Stimulated activated CD8-positive, alpha-beta memory T cell treated with anti-CD3 and anti-CD28 coated beads, Interleukin-15, amount 100 ng/mL, for 1 hour (primary cell): Measurements from ENCODE around the gene SLC9A9.

ENCODE experiments used
- DNase-seq: peaks from one replicate; pipeline ENCODE4 v3.0.0-alpha.2; 2020; ENCODE audit warnings: low read depth

SLC9A9 gene

DNA sequence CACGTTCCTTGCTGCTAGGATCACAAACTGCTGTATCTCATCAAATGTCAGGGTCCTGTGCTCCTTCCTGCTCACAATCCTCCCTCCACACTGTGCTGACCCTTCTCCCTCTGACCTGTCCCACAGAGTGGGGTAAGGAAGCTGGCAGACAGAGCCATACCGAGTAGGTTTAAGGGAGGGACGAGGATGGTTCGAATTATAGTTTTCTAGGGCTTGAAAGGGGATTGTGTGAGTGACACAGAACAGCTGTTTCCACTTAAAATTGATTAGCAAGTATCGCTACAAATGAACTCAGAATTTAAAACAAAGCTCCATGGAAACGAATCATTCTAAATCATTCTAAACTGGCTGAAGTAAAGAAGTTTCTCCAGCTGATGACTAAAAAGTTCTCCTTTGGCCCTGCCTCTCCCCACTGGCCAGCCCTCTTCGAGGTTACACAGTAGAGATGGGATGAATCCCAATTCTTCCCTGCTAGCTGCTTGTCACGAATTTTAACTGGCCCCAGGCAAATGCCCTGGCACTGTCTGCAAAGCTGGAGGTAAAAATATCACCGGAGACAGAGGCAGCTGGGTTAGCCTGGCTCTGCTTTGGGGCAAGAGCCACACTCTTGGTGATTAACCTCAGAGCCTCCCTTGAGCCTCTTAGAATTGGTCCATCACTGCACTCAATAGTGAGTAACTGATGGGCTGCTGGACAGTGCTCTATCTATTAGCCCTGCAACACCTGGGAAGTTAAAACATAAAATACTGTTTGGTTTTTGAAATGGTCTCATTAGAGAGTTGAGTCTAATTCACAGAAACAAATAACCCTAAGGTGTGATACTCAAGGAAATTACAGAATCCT, 533.8 kb downstream of the SLC9A9 start:
- no peak for DNase-seq

DNA sequence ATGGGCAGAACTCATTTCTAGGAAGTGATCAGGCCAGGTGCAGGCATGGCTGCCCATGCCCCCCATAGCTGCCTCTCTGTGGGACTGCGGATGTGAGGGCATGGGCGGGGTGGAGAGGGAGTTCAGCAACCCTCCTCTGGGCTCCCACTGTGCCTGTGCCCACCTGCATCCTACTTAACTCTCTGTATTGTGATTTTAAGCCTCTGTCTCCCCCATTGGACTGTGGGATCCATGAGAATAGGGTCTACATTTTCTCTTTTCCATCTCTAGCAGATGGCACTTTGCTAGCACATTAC, 534.4 kb downstream of the SLC9A9 start:
- no peak for DNase-seq

DNA sequence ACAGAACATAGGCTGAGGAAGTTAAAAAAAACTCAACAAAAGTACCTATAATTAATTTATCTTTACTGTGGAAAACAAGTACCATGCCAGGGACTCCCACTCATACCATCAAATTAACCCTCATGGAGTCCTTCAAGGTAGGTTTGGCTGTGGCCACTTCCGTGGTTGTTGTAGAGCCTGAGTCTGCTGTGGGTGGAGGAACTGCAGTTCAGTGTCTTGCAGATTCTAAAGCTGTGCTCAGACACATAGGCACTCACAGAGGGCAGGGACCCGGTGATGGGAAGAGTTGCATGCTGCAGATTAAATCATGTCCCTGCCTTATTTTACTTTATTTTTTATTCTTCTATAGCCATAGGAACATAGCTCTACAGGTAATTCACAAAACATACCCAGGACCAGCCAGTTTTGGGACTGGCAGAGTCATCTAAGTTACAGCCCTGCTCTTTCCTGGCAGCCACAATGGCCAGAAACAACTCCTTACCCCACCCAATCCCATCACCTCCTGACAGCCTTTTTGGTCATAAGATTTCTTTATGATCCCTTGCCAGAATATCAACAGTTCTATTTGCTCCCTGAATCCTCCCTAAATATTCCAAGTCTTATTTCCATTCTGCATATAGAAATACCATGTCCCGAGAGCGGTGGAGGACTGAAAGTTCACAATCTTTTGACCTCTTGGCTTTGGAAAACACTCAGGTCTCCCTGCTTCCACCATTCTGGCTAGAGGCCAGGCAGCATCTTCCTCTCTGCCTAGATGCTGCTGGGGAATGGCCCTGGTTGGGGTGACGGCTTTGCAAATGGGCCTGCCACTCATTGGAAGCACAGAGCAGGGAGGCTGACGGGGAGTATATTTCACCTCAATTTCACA, 535.0 kb downstream of the SLC9A9 start:
- no peak for DNase-seq

DNA sequence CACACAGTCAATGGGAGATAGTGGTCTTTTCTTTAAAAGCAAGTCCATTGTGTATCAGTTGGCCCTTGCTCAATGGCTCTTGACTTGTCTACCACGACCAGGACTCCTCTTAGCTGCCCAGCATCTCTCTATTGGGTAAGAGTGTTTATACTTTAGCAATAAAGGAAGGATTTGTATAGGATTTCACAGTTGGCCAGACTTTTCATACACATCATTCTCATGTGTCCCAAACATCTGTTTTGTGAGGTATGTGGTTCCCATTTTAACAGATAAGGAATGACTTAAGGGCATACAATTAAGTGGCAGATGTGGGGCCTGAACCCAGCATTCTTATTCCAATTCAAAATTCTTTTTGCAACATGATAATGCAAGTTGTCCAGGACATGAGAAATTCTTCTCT, 537.2 kb downstream of the SLC9A9 start:
- DNase-seq: no peak

DNA sequence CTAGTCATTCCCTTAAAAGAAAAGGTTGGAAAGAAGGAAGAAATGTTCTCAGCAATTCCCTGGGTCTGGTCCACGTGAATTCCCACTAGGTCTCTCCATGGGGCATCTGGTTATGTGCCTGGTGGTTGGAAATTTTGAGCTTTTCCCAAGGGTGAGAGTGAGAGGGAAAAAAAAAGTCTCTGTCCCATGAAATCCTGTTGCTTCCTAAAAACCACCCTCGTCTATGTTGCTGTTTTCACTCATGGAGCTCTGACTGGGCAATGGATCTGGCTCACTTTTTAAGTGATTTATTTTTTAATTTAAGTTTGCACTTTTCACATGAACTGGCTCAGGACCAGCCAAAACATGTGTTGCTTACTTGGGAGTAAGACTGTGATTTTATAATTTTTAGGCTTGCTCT, 538.6 kb downstream of the SLC9A9 start:
- no peak for DNase-seq

DNA sequence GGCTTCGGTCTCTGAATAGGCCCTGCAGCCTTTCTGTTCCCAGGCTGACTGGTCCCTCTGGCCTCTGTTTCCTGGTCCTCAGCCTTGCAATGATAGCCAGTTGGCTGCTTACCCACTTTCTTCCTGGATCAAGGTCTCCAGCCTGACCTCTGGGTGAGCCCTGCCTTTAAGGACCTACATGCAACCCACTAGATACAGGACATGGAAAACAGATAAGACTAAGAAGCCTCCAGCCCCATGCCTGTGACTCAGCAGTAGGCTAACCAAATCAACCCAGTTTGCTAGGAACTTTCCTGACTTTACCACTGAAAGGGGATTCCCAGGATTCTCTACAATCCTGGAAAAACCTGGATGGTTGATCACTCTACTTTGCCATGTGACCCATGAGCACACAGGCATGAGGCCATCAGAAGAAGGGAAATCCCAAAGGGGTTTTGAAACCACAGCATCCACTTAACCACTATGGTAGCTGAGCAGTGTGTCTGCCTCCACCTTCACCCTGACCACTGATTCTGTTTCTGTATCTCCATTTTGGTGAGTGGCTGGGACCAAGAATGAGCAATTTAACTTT, 540.6 kb downstream of the SLC9A9 start:
- no peak for DNase-seq

DNA sequence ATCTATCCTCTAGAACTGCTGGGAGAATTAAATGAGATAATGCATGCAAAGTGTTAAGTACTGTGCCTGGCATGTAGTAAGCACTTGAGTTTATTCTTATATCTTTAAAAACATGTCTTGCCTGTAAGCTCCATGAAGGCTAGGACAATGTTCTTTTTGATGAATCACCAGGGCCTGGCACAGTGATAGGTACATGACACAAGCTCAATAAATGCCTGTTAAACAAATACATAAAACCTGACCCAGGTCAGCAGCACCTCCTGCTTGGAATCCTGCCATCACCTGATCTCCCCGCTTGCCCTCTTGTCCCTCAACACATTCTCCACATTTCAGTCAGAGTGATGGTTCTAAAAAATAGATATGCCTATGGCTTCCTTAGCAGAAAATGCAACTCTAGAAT, 541.9 kb downstream of the SLC9A9 start:
- no peak for DNase-seq

DNA sequence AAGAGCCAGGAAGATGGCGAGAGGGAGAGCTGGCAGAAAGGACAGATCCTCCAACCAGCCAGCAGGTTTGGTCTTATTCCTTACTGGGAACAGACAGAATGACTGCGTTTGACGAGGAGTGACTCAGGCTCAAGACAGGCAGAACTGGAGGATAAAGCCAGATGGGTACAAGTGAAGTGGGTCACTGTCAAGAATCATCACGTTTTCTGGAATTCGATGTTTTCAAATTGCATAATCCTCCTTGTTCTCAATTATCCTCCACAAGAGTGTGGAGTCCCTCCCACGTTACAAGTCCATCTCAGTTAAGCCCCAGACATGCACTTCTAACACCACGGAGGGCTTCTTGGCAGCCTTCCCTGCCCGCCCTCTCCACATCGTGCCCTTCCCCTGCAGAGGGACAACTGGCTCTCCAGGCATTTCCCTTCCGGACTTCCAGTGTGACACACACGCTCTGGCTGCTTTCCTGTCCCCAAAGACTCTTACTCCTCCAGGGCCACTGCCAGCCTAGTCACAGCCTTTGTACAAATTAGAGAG, 545.6 kb downstream of the SLC9A9 start:
- no peak for DNase-seq

DNA sequence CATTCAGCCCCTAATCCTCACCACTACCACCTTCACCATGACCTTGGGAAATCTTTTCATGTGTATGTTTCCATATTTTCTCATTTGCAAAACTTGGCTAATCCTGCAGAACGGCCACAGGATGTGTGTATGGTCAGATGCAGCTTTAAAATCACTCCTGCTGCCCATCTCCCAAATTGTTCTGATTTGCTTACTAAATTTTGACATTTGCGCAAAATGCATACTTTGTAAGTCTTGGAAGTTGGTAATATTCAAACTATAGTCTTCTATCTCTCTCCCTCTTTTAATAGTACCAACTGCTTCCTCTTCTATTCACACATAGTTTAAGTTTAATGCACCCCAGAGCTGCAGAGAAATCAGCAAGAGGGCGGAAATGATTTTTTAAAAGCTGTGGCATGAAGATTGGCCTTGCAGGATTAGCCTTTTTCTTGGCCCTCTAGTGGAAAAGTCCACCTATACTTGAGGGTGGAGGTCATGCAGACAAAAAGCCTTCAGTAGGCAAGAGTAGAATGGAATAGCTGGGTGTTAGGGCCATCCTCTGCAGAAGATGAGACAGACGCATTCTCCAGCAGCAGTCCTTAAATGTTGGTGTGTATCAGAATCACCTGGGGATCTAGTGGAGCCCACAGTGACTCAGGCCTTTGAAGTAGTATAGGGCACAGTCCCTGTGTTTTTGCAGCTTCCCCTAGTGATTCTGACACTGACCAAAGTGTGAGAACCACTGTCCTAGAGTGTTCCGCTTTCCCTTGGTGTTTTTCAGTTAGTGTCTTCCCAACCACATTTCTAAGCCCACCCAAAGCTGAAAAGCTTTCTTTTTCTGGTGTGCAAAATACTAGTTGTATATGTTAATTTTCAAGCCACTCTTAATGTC, 547.0 kb downstream of the SLC9A9 start:
- DNase-seq: no peak

DNA sequence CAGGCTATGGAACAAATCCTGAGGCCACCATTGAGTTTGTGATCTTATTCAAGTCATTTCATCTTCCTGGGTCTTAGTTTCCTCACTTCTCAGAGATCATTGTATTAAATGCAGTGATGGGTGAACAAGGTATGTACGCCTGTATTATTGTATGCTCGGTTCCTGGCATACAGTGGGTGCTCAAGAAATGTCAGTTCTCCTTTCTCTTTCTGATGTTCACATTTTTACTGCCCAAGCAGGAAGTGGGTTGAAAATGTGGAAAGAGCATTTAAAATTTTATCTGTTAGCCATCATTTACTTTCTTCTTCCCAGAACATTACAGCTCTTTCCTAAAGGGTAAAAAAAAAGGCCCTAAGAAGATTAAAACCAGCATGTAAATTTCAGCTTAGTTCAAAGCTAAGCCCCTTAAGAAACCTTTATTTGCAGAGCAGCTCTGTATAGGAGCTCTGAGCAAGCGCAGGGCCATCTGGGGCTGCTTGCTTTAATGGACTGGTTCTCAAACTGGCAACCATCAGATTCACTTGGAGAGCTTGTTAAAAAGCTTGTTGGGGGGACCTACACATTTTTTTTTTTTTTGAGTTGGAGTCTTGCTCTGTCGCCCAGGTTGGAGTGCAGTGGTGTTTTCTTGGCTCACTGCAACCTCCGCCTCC, 549.3 kb downstream of the SLC9A9 start:
- DNase-seq: no peak

DNA sequence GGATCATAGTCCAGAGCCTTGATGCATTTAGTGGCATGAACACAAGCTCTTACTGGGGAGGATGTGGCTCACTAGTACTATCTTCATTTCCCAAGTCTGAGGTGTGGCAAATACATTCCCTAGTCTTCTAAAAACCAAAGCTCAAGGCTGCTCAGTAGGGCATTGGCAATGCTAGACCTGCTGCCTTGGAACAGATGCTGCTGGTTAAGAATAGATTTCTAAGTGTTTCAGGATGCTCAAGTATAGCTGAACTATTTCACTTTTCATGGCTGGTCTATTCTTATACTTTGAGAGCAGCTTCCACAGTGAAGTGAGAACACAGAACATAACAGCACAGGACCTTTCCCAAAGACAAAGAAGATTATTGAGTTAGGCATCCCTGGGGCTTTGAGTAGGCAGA, 549.9 kb downstream of the SLC9A9 start:
- no peak for DNase-seq

DNA sequence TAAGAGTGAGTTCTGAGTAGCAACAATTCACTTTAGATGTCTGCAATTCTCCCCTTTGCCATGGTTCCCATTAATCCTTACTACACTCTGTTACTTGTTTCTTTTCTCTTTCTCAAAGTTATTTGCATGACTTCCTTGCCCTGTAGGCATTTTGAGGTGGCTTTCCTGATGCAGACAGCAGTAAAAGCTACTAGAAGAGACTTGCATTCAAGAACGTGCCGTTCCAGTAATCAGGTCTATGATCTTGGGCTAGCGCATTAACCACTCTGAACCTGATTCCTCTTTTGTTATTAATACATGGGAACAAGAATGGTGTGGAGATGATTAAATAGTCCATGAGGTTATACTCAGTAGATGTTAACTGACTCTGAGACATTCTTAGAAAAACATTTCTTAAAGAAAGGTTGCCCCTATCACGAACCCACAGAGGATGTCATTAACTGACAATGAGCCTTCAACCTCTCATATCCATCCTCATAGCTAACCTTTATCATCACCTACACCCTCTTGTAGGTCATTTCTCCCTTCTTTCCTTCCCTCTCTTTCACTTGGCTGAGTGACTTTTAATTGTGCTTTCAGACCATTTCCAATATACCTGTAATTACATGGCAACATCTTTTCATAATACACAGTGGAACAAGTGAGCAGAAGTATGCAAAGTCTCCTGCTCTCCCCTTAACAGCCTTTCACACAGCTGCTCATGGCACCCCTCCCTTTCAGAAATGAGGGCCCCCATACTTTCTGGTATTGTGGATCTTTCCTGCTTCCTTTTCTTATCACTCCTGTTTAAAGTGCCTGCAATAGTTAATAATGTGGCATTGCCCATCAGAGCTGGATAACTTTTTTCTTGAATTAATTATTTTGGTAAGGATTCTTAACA, 552.8 kb downstream of the SLC9A9 start:
- DNase-seq: no peak

DNA sequence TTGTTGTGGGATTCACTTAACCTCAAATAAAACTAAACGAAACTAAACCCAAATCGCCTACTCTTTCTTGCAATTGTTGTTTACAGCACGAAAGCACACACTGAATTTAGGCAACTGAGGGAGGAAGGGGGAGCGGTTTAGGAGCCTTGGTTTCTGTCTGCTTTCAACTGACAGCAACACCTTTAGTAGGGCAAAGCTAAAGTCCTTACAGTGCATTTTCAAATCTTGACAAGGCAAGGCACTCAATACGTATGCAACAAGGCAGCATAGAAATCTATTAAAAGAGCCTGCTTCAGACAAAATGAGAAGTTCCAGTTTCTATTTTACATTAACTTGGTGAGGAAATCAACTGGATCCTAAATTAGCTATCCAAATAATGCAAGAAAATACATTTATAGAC, 554.1 kb downstream of the SLC9A9 start:
- DNase-seq: no peak

DNA sequence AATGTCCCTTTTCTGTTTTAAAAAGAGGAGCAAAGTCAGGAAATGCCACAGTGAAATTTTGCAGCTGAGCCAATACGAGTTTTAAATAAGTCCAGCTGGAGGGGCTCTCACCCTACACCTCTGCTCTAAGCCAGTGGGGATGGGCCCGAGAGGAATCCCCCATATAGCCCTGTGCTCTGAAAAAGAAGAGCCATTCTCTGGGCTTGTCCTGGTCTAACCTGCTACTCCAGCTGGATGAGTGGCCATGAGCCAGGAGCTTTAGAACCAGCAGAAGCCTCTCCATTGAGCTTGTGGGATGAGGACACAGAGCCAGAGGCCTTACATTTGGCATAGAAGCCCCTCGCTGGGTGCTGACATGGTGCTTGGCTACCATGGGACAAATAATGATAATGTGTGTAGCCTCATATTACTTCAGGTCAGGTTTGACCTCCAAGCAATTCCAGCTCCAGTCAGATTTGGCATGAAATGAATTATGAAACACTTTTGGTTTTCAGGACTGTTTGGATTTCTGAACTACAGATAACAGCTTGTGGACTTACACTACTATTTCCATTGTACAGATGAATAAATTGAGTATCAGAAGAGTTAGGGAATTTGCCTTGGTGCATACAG, 556.3 kb downstream of the SLC9A9 start:
- no peak for DNase-seq

DNA sequence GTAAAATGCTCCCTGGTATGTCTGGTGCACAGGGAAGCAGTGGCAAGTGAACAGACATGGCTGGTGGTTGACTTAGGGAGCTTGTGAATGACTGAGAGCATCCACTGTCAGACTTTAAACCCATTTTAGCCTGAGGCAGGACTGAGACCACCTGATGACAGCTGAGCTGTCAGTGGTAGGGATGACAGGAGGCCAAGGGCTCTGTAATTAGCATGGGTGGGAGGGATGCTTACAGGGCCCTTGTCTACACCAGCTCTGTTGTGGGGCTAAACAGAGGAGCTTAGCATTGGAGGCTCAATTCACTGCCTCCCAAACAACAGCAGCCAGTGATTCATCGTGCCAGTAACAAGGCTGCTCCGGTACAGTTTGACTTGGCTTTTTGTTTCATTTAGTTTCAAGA, 559.3 kb downstream of the SLC9A9 start:
- DNase-seq: no peak

DNA sequence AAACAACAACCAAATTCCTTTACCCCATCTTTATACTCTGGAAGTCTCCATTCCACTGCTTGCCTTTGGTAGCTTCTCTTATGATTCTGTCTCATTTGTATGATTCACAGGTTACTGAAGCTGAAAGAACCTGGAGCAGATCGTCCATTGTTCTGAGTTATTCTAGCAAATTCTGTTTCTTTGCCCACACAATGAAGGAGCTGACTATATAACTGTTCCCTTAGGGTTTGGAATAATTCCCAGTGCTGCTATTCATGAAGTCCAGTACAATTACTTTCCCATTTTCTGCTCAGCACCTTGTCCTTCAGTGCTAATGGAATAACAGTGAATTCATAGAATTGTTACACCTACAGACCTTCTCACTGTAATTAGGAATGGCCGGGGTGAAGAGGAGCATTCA, 560.9 kb downstream of the SLC9A9 start:
- no peak for DNase-seq

DNA sequence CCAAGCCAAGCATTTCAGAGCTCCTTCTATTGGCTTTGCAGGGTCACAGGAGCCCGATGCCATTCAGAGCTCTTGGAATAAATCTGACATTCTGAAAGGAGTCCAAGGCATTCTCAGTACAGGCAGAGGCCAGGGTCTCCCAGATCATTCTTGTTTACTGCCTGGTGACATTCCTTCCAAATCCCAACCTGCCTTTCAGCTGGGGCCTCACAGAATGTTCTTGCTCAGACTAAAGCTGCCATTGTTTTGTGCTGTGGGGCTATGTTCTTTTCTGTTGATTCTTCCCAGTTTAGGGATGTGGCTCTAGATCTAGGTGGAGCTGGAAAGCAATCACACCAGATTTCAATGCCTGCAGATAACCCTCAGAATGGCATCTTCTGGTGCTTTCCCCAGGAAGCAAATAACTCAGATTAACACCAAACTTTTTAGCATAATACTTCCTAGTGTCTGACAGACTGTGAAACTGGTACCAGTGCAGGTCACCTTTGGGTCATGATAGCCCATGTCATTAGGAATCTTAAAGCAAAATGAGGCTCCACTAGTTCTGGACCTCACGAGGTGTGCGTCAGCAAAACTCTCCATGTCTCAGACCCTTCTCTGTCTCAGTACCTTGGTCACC, 561.8 kb downstream of the SLC9A9 start:
- DNase-seq: no peak

DNA sequence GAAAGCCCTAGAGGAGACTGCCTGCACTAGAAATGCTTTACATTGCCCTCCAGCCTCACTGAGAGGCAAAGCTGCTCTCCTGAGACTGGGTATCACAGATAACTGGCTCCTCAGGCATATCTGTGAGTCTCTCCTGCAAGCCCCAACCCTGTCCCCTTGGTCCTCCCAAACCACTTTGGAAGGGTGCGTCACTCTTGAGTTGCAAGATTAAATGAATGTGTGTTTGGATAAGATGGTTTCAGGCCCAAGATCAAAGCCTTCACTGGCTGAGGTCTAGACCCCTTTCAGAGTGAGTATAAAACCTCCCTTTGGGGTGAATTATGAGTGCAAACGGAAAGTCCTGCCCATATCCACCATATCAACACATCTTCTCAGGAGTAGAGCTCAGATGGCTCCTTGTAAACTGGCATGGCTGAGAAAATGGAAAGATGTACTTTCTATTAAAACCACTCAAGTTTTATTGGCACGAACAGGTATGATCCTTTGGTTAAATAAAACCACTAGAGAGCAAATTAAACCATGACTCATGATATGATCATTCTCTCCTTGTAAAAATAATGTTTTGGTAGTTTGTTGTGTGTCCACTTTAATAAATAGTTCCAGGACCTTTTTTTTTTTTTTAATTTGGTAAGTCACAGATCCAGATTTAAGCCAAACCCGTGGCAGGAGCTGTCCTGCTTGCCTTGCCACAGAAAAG, 564.7 kb downstream of the SLC9A9 start:
- no peak for DNase-seq

DNA sequence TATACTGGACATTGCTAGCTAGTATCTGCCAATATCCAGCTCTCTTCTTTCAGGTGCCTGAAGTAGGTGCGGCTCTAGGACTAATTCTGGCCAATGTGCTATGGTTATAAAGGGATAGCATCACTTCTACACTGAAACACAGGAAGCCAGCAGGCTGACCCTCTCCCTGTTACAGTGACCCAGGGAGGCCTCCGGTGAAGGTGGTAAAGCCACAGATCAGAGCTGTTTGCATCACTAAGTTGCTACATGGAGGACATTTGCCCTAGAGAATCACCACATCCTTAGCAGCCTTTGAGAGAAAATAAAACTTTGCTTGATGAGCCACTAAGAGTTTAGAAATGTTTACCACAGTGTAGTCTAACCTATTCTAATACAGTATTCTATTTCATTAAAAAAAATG, 567.3 kb downstream of the SLC9A9 start:
- no peak for DNase-seq
